NB4 (cell line): ENCODE measurements around the gene IER5.
"Not testable (repeated sequence)": the region's sequence is repeated elsewhere in the genome, so short reads cannot be mapped to it uniquely, and the experiment has no call there.

Experiments used
- POLR2A ChIP-seq: IDR thresholded peaks from 2 replicates; pipeline ENCODE4 v1.6.1; 2011; ENCODE audit warnings: mild to moderate bottlenecking; ENCODE audit not compliant: insufficient read length; ENCODE audit errors: extremely low read depth
- TF ChIP-seq, protein P1 (sequence below): IDR thresholded peaks from one replicate; pipeline ENCODE4 v1.5.1; 2012; ENCODE audit warnings: low read depth, low read length
- TF ChIP-seq, protein P2 (sequence below): IDR thresholded peaks from 2 replicates; pipeline ENCODE4 v1.6.1; 2011; ENCODE audit warnings: low read depth, low read length

DNA sequence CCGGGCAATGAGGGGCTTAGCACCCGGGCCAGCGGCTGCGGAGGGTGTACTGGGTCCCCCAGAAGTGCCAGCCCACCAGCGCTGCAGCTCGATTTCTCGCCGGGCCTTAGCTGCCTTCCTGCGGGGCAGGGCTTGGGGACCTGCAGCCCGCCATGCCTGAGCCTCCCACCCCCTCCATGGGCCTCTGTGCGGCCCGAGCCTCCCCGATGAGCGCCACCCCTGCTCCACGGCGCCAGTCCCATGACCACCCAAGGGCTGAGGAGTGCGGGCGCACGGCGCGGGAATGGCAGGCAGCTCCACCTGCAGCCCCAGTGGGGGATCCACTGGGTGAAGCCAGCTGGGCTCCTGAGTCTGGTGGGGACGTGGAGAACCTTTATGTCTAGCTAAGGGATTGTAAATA is 42.6 kb upstream of the IER5 start:
- TF ChIP-seq, protein P1, sequence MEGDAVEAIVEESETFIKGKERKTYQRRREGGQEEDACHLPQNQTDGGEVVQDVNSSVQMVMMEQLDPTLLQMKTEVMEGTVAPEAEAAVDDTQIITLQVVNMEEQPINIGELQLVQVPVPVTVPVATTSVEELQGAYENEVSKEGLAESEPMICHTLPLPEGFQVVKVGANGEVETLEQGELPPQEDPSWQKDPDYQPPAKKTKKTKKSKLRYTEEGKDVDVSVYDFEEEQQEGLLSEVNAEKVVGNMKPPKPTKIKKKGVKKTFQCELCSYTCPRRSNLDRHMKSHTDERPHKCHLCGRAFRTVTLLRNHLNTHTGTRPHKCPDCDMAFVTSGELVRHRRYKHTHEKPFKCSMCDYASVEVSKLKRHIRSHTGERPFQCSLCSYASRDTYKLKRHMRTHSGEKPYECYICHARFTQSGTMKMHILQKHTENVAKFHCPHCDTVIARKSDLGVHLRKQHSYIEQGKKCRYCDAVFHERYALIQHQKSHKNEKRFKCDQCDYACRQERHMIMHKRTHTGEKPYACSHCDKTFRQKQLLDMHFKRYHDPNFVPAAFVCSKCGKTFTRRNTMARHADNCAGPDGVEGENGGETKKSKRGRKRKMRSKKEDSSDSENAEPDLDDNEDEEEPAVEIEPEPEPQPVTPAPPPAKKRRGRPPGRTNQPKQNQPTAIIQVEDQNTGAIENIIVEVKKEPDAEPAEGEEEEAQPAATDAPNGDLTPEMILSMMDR: not testable (repeated sequence)
- TF ChIP-seq POLR2A: not testable (repeated sequence)
- TF ChIP-seq, protein P2, sequence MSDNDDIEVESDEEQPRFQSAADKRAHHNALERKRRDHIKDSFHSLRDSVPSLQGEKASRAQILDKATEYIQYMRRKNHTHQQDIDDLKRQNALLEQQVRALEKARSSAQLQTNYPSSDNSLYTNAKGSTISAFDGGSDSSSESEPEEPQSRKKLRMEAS: not testable (repeated sequence)
